GM18505 (cell line): Measurements from ENCODE around the gene UBXN11.
"Not testable (repeated sequence)": the region's sequence is repeated elsewhere in the genome, so short reads cannot be mapped to it uniquely, and the experiment has no call there.

Experiments
- ATAC-seq: cut with Tn5 transposase; IDR thresholded peaks from one replicate; pipeline ENCODE4 v1.9.1; 2021; ENCODE audit not compliant: unreplicated experiment
- POLR2A ChIP-seq: IDR thresholded peaks from 4 replicates; pipeline ENCODE4 v1.6.1; 2011; ENCODE audit warnings: borderline replicate concordance; ENCODE audit not compliant: insufficient read depth, insufficient read length; ENCODE audit errors: extremely low read depth

Gene UBXN11

DNA sequence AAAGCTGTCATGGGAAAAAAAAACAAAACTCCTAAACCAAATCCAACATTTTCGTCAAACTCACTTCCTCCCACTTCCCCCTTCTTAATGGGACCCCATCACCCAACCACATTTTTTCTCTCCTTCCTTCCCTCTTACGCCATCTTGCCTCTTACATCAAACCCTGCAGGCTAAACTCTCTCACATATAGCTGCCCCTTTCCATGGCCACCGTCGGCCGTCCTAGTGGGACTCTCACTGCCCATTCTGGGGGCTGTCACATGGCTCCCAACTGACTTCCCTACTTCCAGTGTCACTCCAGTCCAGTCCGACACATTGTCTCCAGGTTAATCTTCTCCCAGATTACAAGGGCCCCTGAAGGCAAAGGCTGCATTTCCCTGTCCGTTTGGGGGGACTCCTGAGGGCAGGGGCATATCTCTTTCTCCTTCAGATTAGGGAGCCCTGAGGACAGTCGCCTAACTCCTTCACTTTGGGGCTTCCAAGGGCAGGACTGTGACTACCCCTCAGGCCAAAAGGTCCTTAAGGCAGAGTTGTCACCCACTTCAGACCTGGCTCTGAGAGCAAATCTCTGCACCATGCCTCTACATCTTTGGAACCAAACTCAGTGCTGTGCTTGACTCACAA is 658 bp downstream of the UBXN11 start:
- no peak for ATAC-seq
- TF ChIP-seq POLR2A, result no peak

DNA sequence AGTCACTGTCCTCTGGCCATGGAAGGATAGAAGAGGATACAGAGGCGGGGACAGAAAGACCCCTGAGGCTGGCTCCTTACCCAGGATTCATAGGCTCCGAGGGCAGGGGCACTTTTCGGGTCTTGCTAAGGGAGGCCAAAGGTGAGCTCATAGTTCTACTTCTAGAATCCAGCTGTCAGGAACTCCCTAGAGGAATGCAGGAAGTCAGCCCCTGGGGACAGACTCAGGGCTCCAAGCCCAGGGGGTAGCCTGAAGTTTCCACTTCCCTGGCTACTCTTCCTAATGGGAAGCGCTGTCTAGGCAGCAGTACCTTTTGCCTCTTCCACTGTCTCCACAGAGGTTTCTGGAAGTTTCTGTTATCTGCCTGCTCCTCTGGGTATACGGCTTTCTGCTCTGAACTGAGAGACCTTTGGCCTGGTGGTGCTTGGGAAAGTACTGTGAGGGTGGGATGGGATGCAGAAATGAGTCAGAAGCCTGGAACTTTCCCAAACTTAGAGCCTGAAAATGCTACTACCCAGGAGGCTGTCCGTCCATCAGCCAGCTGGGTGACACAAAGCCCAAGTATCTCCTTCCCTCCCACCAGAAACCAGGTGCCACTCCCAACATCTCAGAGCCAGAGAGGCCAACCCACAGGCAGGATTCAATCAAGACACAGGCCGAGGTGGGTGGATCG is 3.6 kb downstream of the UBXN11 start:
- TF ChIP-seq POLR2A, result no peak
- ATAC-seq, result no peak

DNA sequence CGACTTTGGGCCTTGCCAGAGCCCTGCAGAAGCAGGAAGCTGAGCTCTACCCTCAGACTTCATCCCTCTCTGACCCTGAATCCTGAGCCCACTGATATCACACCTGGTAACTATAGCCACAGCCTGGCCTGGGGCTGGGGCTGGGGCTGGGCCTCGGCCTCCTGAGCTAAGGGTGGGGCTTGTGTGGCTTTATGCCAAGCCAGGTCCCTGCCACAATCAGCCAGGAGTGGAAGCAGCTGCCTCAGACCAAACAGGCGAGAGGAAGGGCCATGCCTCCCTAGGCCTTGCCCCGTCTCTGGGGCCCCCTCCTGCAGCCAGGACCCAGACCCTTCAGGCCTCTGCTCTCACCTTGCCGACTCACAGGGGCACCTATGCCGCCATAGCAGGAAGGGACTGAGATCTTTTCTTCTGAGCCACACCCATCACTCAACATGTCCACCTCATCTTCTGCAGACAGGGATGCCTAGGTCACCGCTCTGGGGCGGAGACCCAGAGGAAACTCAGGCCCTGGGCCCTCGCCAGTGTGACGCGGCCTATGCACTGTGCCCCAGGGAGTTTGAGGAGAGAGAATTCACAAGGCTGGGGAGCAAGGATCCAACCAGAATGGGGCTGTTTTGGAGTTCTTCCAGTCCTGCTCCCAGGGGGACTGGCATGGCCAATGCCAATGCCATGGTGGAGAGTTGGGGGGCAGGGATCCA is 5.7 kb downstream of the UBXN11 start:
- no peak for ATAC-seq
- no peak for TF ChIP-seq POLR2A

- no peak for ATAC-seq
- no peak for TF ChIP-seq POLR2A
Observed at GRCh38 chr1:26297791-26298124, 8.7 kb downstream of the UBXN11 start.

DNA sequence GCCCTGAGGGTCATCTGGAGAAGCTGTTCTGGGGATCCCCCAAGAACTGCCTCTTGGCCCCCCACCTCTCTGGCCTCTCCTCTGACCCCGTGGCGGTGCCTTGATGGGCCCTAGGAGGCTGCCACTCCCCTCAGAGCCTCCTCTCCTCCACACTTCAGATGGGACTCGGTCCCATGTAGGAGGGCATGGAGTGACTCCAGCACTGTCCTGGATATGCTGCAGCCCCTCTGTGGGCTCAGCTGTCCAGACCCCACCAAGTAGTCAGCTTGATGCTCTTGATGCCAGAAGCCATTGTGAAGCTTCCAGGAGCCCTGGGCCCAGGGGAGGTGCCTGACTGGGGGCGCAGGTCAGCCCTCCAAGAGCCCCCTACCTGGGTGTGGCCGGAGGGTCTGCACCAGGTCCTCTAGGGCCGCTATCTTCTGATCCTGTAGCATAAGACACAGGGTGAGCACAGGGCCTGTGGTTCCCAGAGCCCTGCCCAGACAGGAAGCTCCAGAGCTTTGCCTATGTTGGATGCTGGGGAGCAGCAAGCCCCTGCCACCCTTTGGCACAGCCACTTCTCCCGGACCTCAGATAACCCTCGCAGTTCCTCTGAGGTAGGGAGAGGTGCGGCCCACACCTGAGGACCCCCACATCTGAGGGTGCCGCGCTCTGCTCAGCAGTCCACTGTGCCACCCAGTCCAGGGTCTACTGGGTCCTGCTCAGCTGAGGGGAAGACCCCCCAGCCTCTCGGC is 9.2 kb downstream of the UBXN11 start:
- no peak for ATAC-seq
- no peak for TF ChIP-seq POLR2A

GRCh38 chr1:26296340-26297056 is 9.9 kb downstream of the UBXN11 start:
- ATAC-seq, result no peak
- TF ChIP-seq POLR2A, result no peak

DNA sequence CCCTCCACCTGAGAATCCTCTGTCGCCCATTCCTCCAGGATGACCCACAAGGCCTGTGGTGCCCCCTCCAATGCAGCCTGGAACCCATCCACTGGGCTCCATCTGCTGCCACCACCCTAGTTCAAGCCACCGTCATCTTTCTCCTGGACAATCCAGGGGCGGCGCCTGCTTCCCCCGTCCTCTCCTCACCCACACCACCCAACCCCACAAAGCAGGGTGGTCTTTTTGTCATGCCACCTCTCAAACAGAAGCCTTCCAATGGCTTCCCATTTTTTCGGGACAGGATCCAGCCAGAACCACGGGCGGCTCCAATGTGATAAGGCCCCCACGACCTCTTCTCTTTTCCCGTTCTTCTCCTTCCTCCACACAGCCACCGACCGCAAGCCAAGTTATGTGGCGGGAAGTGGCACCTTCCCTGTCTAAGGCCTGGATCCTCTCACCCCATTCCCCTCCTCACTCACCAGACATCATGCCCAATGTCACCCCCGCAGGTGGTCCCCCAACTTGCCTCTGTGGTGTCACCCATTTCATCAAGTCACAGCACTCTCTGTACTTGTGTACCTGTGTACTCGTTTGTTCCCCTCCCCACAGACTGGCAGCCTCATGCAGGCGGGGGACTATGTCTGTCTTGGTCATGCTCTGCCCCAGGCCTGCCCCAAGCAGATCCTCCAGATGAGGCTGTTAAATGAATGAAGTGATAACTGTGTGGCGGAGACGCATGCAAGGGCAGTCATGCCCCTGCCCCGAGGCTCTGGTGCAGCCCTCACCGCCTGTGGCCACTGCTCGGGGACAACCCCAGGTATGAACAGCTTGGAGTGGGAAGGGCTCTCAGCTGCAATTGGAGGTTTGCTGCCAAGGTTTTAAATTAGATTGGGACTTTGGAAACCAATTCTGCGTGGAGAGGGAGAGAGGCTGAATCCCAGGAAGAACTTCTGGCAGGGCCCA is 11.0 kb downstream of the UBXN11 start:
- TF ChIP-seq POLR2A, result no peak
- no peak for ATAC-seq

- TF ChIP-seq POLR2A, result no peak
- ATAC-seq, result no peak
Observed at GRCh38 chr1:26293911-26294463, 12.4 kb downstream of the UBXN11 start.

DNA sequence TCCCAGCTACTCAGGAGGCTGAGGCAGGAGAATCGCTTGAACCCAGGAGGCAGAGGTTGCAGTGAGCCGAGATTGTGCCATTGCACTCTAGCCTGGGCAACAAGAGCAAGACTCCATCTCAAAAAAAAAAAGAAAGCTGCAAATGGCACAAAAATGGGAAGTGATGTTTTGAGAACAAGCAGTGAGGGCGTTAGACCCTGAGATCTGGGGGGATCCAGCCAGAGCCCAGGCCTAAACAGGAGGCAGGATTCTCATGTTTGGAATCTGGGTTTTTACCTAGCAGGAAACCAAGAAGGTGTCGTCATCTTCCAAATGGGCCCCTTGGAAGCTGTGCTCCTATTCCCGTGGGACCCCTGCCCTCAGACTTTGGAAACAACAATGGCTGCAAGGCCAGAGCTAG is 13.7 kb downstream of the UBXN11 start:
- ATAC-seq, result not testable (repeated sequence)

DNA sequence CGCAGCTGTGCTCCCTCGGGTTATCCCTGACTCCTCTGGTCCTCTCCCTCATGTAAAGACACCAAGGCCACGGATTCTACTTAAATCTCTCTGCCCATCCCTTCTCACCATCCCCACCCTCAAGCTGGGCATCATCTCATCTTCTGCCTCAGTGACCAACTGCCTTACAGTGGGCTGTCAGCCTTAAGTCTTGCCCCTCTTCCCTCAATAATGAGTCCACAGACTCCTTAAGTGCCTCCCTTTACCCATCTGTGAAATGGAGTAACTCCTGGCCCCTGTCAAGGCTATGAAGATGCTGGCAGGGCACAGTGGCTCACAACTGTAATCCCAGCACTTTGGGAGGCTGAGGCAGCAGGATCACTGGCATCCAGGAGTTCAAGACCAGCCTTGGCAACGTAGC is 14.5 kb downstream of the UBXN11 start:
- TF ChIP-seq POLR2A, result no peak
- no peak for ATAC-seq

GRCh38 chr1:26291433-26291832 is 15.0 kb downstream of the UBXN11 start:
- no peak for TF ChIP-seq POLR2A
- ATAC-seq, result no peak

DNA sequence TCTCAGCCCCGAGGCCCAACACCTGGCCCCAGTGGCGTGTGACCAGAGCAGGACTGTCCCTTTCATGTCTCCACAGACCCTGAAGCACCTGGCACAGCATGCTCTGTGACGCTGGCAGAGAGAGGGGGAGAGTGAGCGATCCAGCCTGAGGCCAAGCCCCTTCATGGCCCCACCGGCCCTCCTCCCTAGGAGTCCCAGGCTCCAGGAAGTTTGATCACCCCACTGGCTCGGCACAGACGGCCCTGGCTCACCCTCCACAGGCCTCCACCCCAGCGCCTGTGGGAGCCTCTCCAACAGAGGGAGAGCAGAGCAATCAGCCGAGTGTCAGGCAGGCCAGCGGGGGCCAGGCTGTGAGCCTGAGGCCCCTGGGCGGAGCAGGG is 15.6 kb downstream of the UBXN11 start:
- no peak for TF ChIP-seq POLR2A

More for the DNA sequence above, 15.6 kb downstream of the UBXN11 start:
- ATAC-seq, result no peak
